ENCODE data around the gene ARSA.
"Not testable (repeated sequence)": the region's sequence is repeated elsewhere in the genome, so short reads cannot be mapped to it uniquely, and the experiment has no call there.

ARSA gene

GRCh38 chr22:50654664-50655063 is 26.7 kb upstream of the ARSA start:
- not testable (repeated sequence) for H3K27ac ChIP-seq (ENCODE audit: low read depth, low read length); H3K4me1 ChIP-seq (ENCODE audit: control insufficient read depth in 1 of 2, insufficient read depth in 2 of 2, low read length in 2 of 2); H3K9me3 ChIP-seq (ENCODE audit: control insufficient read depth in 1 of 2, low read length in 2 of 2); H3K9ac ChIP-seq (ENCODE audit: low read depth in 1 of 2, low read length in 2 of 2); H3K27me3 ChIP-seq (ENCODE audit: control insufficient read depth in 1 of 2, insufficient read depth in 2 of 2, low read length in 2 of 2); H3K4me3 ChIP-seq (ENCODE audit: low read depth in 1 of 2, low read length in 2 of 2); H3K36me3 ChIP-seq (ENCODE audit: control insufficient read depth in 1 of 2, insufficient read depth in 2 of 2, low read length in 2 of 2)

DNA sequence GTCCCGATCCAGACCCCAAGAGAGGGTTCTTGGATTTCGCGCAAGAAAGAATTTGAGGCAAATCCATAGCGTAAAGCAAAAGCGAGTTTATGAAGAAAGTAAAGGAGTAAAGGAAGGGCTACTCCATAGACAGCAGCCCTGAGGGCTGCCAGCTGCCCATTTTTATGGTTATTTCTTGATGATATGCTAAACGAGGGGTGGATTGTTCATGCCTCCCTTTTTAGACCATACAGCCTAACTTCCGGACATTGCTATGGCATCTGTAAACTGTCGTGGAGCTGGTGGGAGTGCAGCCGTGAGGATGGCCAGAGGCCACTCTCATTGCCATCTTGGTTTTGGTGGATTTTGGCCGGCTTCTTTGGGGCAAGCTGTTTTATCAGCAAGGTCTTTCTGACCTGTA is 25.3 kb upstream of the ARSA start:
- H3K36me3 ChIP-seq (ENCODE audit: control insufficient read depth in 1 of 2, insufficient read depth in 2 of 2, low read length in 2 of 2): no peaks in the 10 kb centered on the region
- peaks cover 0 to 6% of the 10 kb centered on the region in 2 donors for H3K27me3 ChIP-seq (ENCODE audit: control insufficient read depth in 1 of 2, insufficient read depth in 2 of 2, low read length in 2 of 2)
- H3K9me3 ChIP-seq (ENCODE audit: control insufficient read depth in 1 of 2, low read length in 2 of 2): no peaks in the 10 kb centered on the region
- no peak overlapping the region for H3K4me3 ChIP-seq (ENCODE audit: low read depth in 1 of 2, low read length in 2 of 2)
- no peak overlapping the region for H3K27ac ChIP-seq (ENCODE audit: low read depth, low read length)
- H3K9ac ChIP-seq (ENCODE audit: low read depth in 1 of 2, low read length in 2 of 2): no peak overlapping the region
- no peaks in the 10 kb centered on the region for H3K4me1 ChIP-seq (ENCODE audit: control insufficient read depth in 1 of 2, insufficient read depth in 2 of 2, low read length in 2 of 2)

DNA sequence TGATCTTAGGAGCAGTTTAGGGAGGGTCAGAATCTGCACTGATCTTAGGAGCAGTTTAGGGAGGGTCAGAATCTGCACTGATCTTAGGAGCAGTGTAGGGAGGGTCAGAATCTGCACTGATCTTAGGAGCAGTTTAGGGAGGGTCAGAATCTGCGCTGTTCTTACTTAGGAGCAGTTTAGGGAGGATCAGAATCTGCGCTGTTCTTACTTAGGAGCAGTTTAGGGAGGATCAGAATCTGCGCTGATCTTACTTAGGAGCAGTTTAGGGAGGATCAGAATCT is 15.8 kb upstream of the ARSA start:
- peaks cover 16 to 24% of the 10 kb centered on the region in 2 donors for H3K27me3 ChIP-seq (ENCODE audit: control insufficient read depth in 1 of 2, insufficient read depth in 2 of 2, low read length in 2 of 2)
- not testable (repeated sequence) for H3K9ac ChIP-seq (ENCODE audit: low read depth in 1 of 2, low read length in 2 of 2); H3K27ac ChIP-seq (ENCODE audit: low read depth, low read length); H3K36me3 ChIP-seq (ENCODE audit: control insufficient read depth in 1 of 2, insufficient read depth in 2 of 2, low read length in 2 of 2); H3K4me1 ChIP-seq (ENCODE audit: control insufficient read depth in 1 of 2, insufficient read depth in 2 of 2, low read length in 2 of 2); H3K4me3 ChIP-seq (ENCODE audit: low read depth in 1 of 2, low read length in 2 of 2); H3K9me3 ChIP-seq (ENCODE audit: control insufficient read depth in 1 of 2, low read length in 2 of 2)

DNA sequence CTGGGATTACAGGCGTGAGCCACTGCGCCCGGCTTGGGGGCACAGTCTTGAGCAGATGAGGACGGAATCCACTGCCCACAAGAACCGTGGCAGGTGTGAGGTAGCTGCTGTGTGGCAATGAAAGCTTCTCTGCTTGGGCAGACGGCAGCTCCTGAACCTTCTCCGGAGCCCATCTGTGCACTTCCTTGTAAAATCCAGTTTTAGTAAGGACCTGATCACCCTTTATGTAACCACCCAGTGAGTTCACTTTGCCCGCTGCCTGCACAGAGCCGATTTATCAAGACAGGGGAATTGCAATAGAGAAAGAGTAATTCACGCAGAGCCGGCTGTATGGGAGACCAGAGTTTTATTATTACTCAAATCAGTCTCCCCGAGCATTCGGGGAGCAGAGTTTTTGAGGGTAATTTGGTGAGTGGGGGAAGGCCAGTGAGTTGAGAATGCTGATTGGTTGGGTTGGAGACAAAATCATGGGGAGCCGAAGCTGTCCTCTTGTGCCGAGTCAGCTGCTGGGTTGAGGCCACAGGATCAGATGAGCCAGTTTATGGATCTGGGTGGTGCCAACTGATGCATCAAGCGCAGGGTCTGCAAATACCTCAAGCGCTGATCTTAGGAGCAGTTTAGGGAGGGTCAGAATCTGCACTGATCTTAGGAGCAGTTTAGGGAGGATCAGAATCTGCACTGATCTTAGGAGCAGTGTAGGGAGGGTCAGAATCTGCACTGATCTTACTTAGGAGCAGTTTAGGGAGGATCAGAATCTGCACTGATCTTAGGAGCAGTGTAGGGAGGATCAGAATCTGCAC is 15.3 kb upstream of the ARSA start:
- H3K9ac ChIP-seq (ENCODE audit: low read depth in 1 of 2, low read length in 2 of 2); H3K9me3 ChIP-seq (ENCODE audit: control insufficient read depth in 1 of 2, low read length in 2 of 2); H3K4me3 ChIP-seq (ENCODE audit: low read depth in 1 of 2, low read length in 2 of 2); H3K4me1 ChIP-seq (ENCODE audit: control insufficient read depth in 1 of 2, insufficient read depth in 2 of 2, low read length in 2 of 2); H3K27ac ChIP-seq (ENCODE audit: low read depth, low read length); H3K36me3 ChIP-seq (ENCODE audit: control insufficient read depth in 1 of 2, insufficient read depth in 2 of 2, low read length in 2 of 2): not testable (repeated sequence)
- H3K27me3 ChIP-seq (ENCODE audit: control insufficient read depth in 1 of 2, insufficient read depth in 2 of 2, low read length in 2 of 2): peaks cover 16 to 24% of the 10 kb centered on the region in 2 donors

GRCh38 chr22:50641696-50642607 is 14.0 kb upstream of the ARSA start:
- no peak overlapping the region for H3K27ac ChIP-seq (ENCODE audit: low read depth, low read length)

DNA sequence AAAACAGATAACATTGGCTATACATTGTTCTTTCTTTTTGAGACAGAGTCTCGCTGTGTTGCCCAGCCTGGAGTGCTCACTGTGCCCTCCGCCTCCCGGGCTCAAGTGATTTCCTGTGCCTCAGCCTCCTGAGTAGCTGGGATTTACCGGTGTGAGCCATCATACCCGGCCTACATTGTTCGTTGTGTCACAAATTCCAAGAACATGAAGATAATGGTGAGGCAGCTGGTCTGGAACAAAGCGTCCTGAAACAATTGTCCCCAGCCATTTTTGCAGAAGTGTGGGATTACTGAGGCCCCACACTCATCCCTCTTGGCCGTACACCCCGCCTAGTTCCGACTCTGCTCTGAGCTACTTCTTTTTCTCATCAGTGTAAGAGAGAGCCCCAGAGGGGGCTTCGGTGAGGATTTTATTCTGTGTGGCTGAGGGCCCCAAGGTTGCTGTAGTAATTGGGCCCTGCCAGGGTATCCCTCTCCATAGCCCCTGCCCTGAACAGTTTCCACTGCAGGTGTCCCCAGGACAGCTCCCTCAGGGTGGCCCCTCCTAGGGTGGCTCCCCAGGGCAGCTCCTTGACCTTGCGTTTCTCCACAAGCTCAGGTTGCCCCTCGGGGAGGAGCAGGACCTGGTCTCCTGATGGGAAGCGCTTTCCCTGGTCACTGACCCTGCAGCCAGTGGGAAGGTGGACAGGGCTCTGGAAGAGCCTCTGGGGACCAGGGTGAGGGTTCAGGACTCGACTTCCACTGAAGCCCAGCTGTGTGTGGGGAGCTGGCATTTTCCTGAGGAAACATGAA is 13.1 kb upstream of the ARSA start:
- H3K9me3 ChIP-seq (ENCODE audit: control insufficient read depth in 1 of 2, low read length in 2 of 2): no peaks in the 10 kb centered on the region
- no peak overlapping the region for H3K9ac ChIP-seq (ENCODE audit: low read depth in 1 of 2, low read length in 2 of 2)
- no peak overlapping the region for H3K4me3 ChIP-seq (ENCODE audit: low read depth in 1 of 2, low read length in 2 of 2)
- H3K27me3 ChIP-seq (ENCODE audit: control insufficient read depth in 1 of 2, insufficient read depth in 2 of 2, low read length in 2 of 2): peaks cover 16 to 24% of the 10 kb centered on the region in 2 donors
- no peaks in the 10 kb centered on the region for H3K36me3 ChIP-seq (ENCODE audit: control insufficient read depth in 1 of 2, insufficient read depth in 2 of 2, low read length in 2 of 2)
- peaks cover 0 to 9% of the 10 kb centered on the region in 2 donors for H3K4me1 ChIP-seq (ENCODE audit: control insufficient read depth in 1 of 2, insufficient read depth in 2 of 2, low read length in 2 of 2)
- H3K27ac ChIP-seq (ENCODE audit: low read depth, low read length): no peak overlapping the region

More at GRCh38 chr22:50641696-50642607, 14.0 kb upstream of the ARSA start:
- Histone ChIP-seq H3K4me1 (ENCODE audit: control insufficient read depth in 1 of 2, insufficient read depth in 2 of 2, low read length in 2 of 2) (peaks cover 0 to 9% of the 10 kb centered on the region in 2 donors), H3K27me3 (ENCODE audit: control insufficient read depth in 1 of 2, insufficient read depth in 2 of 2, low read length in 2 of 2) (peaks cover 16 to 24% of the 10 kb centered on the region in 2 donors), H3K4me3 (ENCODE audit: low read depth in 1 of 2, low read length in 2 of 2) (peak overlapping the region in 1 of 2 donors; percentile 13), H3K9me3 (ENCODE audit: control insufficient read depth in 1 of 2, low read length in 2 of 2) (no peaks in the 10 kb centered on the region), H3K9ac (ENCODE audit: low read depth in 1 of 2, low read length in 2 of 2) (no peak overlapping the region), H3K36me3 (ENCODE audit: control insufficient read depth in 1 of 2, insufficient read depth in 2 of 2, low read length in 2 of 2) (no peaks in the 10 kb centered on the region)

- not testable (repeated sequence) for H3K9ac ChIP-seq (ENCODE audit: low read depth in 1 of 2, low read length in 2 of 2); H3K27ac ChIP-seq (ENCODE audit: low read depth, low read length); H3K4me1 ChIP-seq (ENCODE audit: control insufficient read depth in 1 of 2, insufficient read depth in 2 of 2, low read length in 2 of 2); H3K36me3 ChIP-seq (ENCODE audit: control insufficient read depth in 1 of 2, insufficient read depth in 2 of 2, low read length in 2 of 2); H3K9me3 ChIP-seq (ENCODE audit: control insufficient read depth in 1 of 2, low read length in 2 of 2); H3K4me3 ChIP-seq (ENCODE audit: low read depth in 1 of 2, low read length in 2 of 2)
- H3K27me3 ChIP-seq (ENCODE audit: control insufficient read depth in 1 of 2, insufficient read depth in 2 of 2, low read length in 2 of 2): peaks cover 11 to 19% of the 10 kb centered on the region in 2 donors
Measured at GRCh38 chr22:50640296-50640695, 12.3 kb upstream of the ARSA start.

- no peaks in the 10 kb centered on the region for H3K27me3 ChIP-seq (ENCODE audit: control insufficient read depth in 1 of 2, insufficient read depth in 2 of 2, low read length in 2 of 2)
- no peaks in the 10 kb centered on the region for H3K9me3 ChIP-seq (ENCODE audit: control insufficient read depth in 1 of 2, low read length in 2 of 2)
- H3K9ac ChIP-seq (ENCODE audit: low read depth in 1 of 2, low read length in 2 of 2): no peak overlapping the region
- H3K4me1 ChIP-seq (ENCODE audit: control insufficient read depth in 1 of 2, insufficient read depth in 2 of 2, low read length in 2 of 2): no peaks in the 10 kb centered on the region
- H3K27ac ChIP-seq (ENCODE audit: low read depth, low read length): no peak overlapping the region
- no peak overlapping the region for H3K4me3 ChIP-seq (ENCODE audit: low read depth in 1 of 2, low read length in 2 of 2)
- H3K36me3 ChIP-seq (ENCODE audit: control insufficient read depth in 1 of 2, insufficient read depth in 2 of 2, low read length in 2 of 2): no peaks in the 10 kb centered on the region
Measured at GRCh38 chr22:50635591-50635990, 7.6 kb upstream of the ARSA start.

GRCh38 chr22:50633771-50634170 is 5.8 kb upstream of the ARSA start:
- Histone ChIP-seq H3K27ac (ENCODE audit: low read depth, low read length) (no peak overlapping the region), H3K4me3 (ENCODE audit: low read depth in 1 of 2, low read length in 2 of 2) (no peak overlapping the region), H3K9ac (ENCODE audit: low read depth in 1 of 2, low read length in 2 of 2) (no peak overlapping the region), H3K36me3 (ENCODE audit: control insufficient read depth in 1 of 2, insufficient read depth in 2 of 2, low read length in 2 of 2) (no peaks in the 10 kb centered on the region), H3K4me1 (ENCODE audit: control insufficient read depth in 1 of 2, insufficient read depth in 2 of 2, low read length in 2 of 2) (peaks cover 3% of the 10 kb centered on the region in 2 donors), H3K9me3 (ENCODE audit: control insufficient read depth in 1 of 2, low read length in 2 of 2) (no peaks in the 10 kb centered on the region), H3K27me3 (ENCODE audit: control insufficient read depth in 1 of 2, insufficient read depth in 2 of 2, low read length in 2 of 2) (no peaks in the 10 kb centered on the region)

- Histone ChIP-seq H3K36me3 (ENCODE audit: control insufficient read depth in 1 of 2, insufficient read depth in 2 of 2, low read length in 2 of 2) (no peaks in the 10 kb centered on the region), H3K4me1 (ENCODE audit: control insufficient read depth in 1 of 2, insufficient read depth in 2 of 2, low read length in 2 of 2) (peaks cover 8% of the 10 kb centered on the region in 2 donors), H3K27me3 (ENCODE audit: control insufficient read depth in 1 of 2, insufficient read depth in 2 of 2, low read length in 2 of 2) (no peaks in the 10 kb centered on the region), H3K27ac (ENCODE audit: low read depth, low read length) (no peak overlapping the region), H3K9ac (ENCODE audit: low read depth in 1 of 2, low read length in 2 of 2) (no peak overlapping the region), H3K4me3 (ENCODE audit: low read depth in 1 of 2, low read length in 2 of 2) (no peak overlapping the region), H3K9me3 (ENCODE audit: control insufficient read depth in 1 of 2, low read length in 2 of 2) (no peaks in the 10 kb centered on the region)
Measured at GRCh38 chr22:50633086-50633485, 5.1 kb upstream of the ARSA start.
